ENCODE measurements around the gene SCO2.
A peak's percentile ranks its signal among the peaks of the same experiment; 100 is the strongest.

Gene SCO2

GRCh38 chr22:50525104-50525857, at the start of gene SCO2:
TSS of gene SCO2 (minus strand) at chr22:50525598. CDS start at chr22:50524411, 1,187 bp downstream.
- DNase-seq = peak; percentile 90

GRCh38 chr22:50574383-50574755, 49.0 kb upstream of the SCO2 start:
- DNase-seq = no peak

- DNase-seq = no peak
Observed at GRCh38 chr22:50573491-50574382, 48.3 kb upstream of the SCO2 start.

GRCh38 chr22:50572965-50573364, 47.6 kb upstream of the SCO2 start:
- DNase-seq = no peak

- DNase-seq = no peak
Observed at GRCh38 chr22:50571264-50572175, 46.1 kb upstream of the SCO2 start.

GRCh38 chr22:50570861-50571260, 45.5 kb upstream of the SCO2 start:
- DNase-seq = no peak

- DNase-seq = no peak
Observed at GRCh38 chr22:50569896-50570535, 44.6 kb upstream of the SCO2 start.

- DNase-seq = no peak
Observed at GRCh38 chr22:50569041-50569459, 43.7 kb upstream of the SCO2 start.

GRCh38 chr22:50568626-50569025, 43.2 kb upstream of the SCO2 start:
- DNase-seq = no peak

- no peak for DNase-seq
Observed at GRCh38 chr22:50567721-50568252, 42.4 kb upstream of the SCO2 start.

GRCh38 chr22:50564289-50564688, 38.9 kb upstream of the SCO2 start:
- DNase-seq = no peak

- DNase-seq = no peak
Observed at GRCh38 chr22:50563413-50564160, 38.2 kb upstream of the SCO2 start.

- DNase-seq = peak; percentile 83
Observed at GRCh38 chr22:50562523-50563412, 37.4 kb upstream of the SCO2 start, which contains the start of gene SYCE3. TSS of gene SYCE3 (minus strand) at chr22:50562919. CDS start at chr22:50556405, 6,514 bp downstream.

GRCh38 chr22:50561401-50562358, 36.3 kb upstream of the SCO2 start:
- no peak for DNase-seq

- DNase-seq = no peak
Observed at GRCh38 chr22:50560034-50560433, 34.6 kb upstream of the SCO2 start.

- no peak for DNase-seq
Observed at GRCh38 chr22:50556703-50557102, 31.3 kb upstream of the SCO2 start.

- DNase-seq = no peak
Observed at GRCh38 chr22:50553310-50553709, 27.9 kb upstream of the SCO2 start.

- DNase-seq = no peak
Observed at GRCh38 chr22:50551160-50551752, 25.9 kb upstream of the SCO2 start.

- DNase-seq = no peak
Observed at GRCh38 chr22:50550395-50550794, 25.0 kb upstream of the SCO2 start.

All from NCI-H774 (cell line).